ENCODE data around the gene PNMA1. TPM values are rescaled to one million over a fixed set of nuclear protein-coding genes. Genes with fewer than 3 reads are reported as not detected.

PNMA1 gene
- total RNA-seq, 1 donor, result 31.1 TPM

- TF ChIP-seq CTCF (IDR thresholded peaks at IDR 0.05; ENCODE audit: insufficient read depth, low read depth, low read length), result no peak
- no peak overlapping the region for H3K4me3 ChIP-seq (ENCODE audit: low read depth, low read length)
- no peak for DNase-seq (ENCODE audit: low read depth)
Measured at GRCh38 chr14:73731111-73731510, 16.9 kb upstream of the PNMA1 start.

GRCh38 chr14:73729556-73730265 is 15.5 kb upstream of the PNMA1 start:
- H3K4me3 ChIP-seq (ENCODE audit: low read depth, low read length), result no peak overlapping the region
- TF ChIP-seq CTCF (IDR thresholded peaks at IDR 0.05; ENCODE audit: insufficient read depth, low read depth, low read length), result no peak
- no peak for DNase-seq (ENCODE audit: low read depth)

GRCh38 chr14:73728717-73729330 is 14.6 kb upstream of the PNMA1 start:
- DNase-seq (ENCODE audit: low read depth), result peak; percentile 84
- peak; percentile 91 for TF ChIP-seq CTCF (IDR thresholded peaks at IDR 0.05; ENCODE audit: insufficient read depth, low read depth, low read length)
- H3K4me3 ChIP-seq (ENCODE audit: low read depth, low read length), result no peak overlapping the region

- TF ChIP-seq CTCF (IDR thresholded peaks at IDR 0.05; ENCODE audit: insufficient read depth, low read depth, low read length), result no peak
- DNase-seq (ENCODE audit: low read depth), result no peak
- no peak overlapping the region for H3K4me3 ChIP-seq (ENCODE audit: low read depth, low read length)
Measured at GRCh38 chr14:73727166-73727565, 13.0 kb upstream of the PNMA1 start.

- no peak for DNase-seq (ENCODE audit: low read depth)
- no peak overlapping the region for H3K4me3 ChIP-seq (ENCODE audit: low read depth, low read length)
- TF ChIP-seq CTCF (IDR thresholded peaks at IDR 0.05; ENCODE audit: insufficient read depth, low read depth, low read length), result no peak
Measured at GRCh38 chr14:73726025-73726961, 12.1 kb upstream of the PNMA1 start.

GRCh38 chr14:73725116-73726024 is 11.2 kb upstream of the PNMA1 start:
- peak; percentile 57 for DNase-seq (ENCODE audit: low read depth)
- no peak for TF ChIP-seq CTCF (IDR thresholded peaks at IDR 0.05; ENCODE audit: insufficient read depth, low read depth, low read length)
- H3K4me3 ChIP-seq (ENCODE audit: low read depth, low read length), result no peak overlapping the region
